Endodermal cell (in vitro differentiated cells): ENCODE measurements around the gene SERPINA12. TPM values are rescaled to one million over a fixed set of nuclear protein-coding genes. Genes with fewer than 3 reads are reported as not detected.

Experiments used
- DNase-seq: peaks from one replicate; pipeline ENCODE4 v3.0.0-alpha.2; 2017
- H3K27ac ChIP-seq: 2 replicates; pipeline ENCODE4 v1.5.1; 2013; ENCODE audit warnings: mild to moderate bottlenecking, low read depth, low read length, moderate library complexity
- H3K27me3 ChIP-seq: 2 replicates; pipeline ENCODE4 v1.6.1; 2013; ENCODE audit warnings: mild to moderate bottlenecking, low read length, moderate library complexity; ENCODE audit not compliant: insufficient read depth, control insufficient read depth, poor library complexity, severe bottlenecking
- H3K36me3 ChIP-seq: 2 replicates; pipeline ENCODE4 v1.7.0; 2013; ENCODE audit warnings: mild to moderate bottlenecking, low read length, moderate library complexity; ENCODE audit not compliant: control insufficient read depth, insufficient read depth
- H3K4me1 ChIP-seq: one replicate; pipeline ENCODE4 v1.7.0; 2013; ENCODE audit warnings: low read length; ENCODE audit not compliant: control insufficient read depth, insufficient read depth
- H3K4me3 ChIP-seq: 2 replicates; pipeline ENCODE4 v1.5.1; 2013; ENCODE audit warnings: mild to moderate bottlenecking, low read length, moderate library complexity
- H3K9ac ChIP-seq: 2 replicates; pipeline ENCODE4 v1.6.1; 2013; ENCODE audit warnings: mild to moderate bottlenecking, low read length, moderate library complexity; ENCODE audit not compliant: poor library complexity, severe bottlenecking; ENCODE audit errors: extremely low read depth
- H3K9me3 ChIP-seq: 2 replicates; pipeline ENCODE4 v1.6.1; 2013; ENCODE audit warnings: mild to moderate bottlenecking, low read length, moderate library complexity; ENCODE audit not compliant: control insufficient read depth
- H3K27ac Mint-ChIP-seq: 2 replicates; pipeline ENCODE4 v1.8.0; 2020; ENCODE audit warnings: mixed read lengths
- H3K27me3 Mint-ChIP-seq: 2 replicates; pipeline ENCODE4 v1.8.0; 2021; ENCODE audit warnings: mild to moderate bottlenecking, mixed read lengths; ENCODE audit not compliant: insufficient read depth
- H3K36me3 Mint-ChIP-seq: 2 replicates; pipeline ENCODE4 v1.8.0; 2020; ENCODE audit warnings: low read depth, mixed read lengths
- H3K4me1 Mint-ChIP-seq: 2 replicates; pipeline ENCODE4 v1.8.0; 2020; ENCODE audit warnings: mixed read lengths
- H3K4me3 Mint-ChIP-seq: 2 replicates; pipeline ENCODE4 v1.8.0; 2020; ENCODE audit warnings: mild to moderate bottlenecking, moderate library complexity, mixed read lengths
- H3K9me3 Mint-ChIP-seq: 2 replicates; pipeline ENCODE4 v1.8.0; 2020; ENCODE audit warnings: mild to moderate bottlenecking, mixed read lengths
- CTCF ChIP-seq: fragments of 200-600 bp; sonication (generic); conservative IDR thresholded peaks from 2 replicates; pipeline ENCODE4 v1.5.0; 2021; ENCODE audit warnings: antibody characterized with exemption, mild to moderate bottlenecking
- WGBS, 2 experiments: methylation state at CpG; one replicate each; pipeline versions ENCODE4 v1.1.5 to v1.1.7; 2013; ENCODE audit warnings: missing lambda C conversion rate in 2 of 2, mixed read lengths in 1 of 2; ENCODE audit not compliant: insufficient coverage in 1 of 2, insufficient read length in 1 of 2; 5-methylcytosine and 5-hydroxymethylcytosine counted together
- total RNA-seq, 2 donors: library from RNA; stranded (reverse); fragmentation: NEBNext Ultra II Directional in 1 of 2; extraction: Animal tissue kit (Norgen Biotek cat#: 25700) in 1 of 2; gene quantifications; 2 replicates in 1 of 2; 3 replicates in 1 of 2; pipeline ENCODE4 v1.2.1, GENCODE V29; 2021

The SERPINA12 gene
- total RNA-seq, 2 donors from 2014 or later: not detected

DNA sequence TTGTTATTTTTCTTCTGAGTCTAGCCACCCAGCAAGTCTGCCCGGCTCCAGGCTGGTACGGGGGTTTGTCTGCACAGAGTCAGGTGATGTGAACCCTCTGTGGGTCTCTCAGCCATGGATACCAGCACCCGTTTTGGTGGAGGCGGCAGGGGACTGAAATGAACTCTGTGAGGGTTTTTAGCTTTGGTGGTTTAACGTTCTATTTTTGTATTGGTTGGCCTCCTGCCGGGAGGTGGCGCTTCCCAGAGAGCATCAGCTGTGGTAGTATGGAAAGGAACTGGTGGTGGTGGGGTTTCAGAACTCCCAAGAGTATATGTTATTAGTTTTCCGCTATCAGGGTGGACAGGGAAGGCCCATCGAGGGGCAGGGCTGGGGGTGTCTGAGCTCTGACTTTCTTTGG is 46.7 kb upstream of the SERPINA12 start:
- no peak for DNase-seq
- no peaks in the 10 kb centered on the region for H3K4me1 Mint-ChIP-seq
- no peaks in the 10 kb centered on the region for H3K36me3 Mint-ChIP-seq
- H3K4me3 Mint-ChIP-seq: no peak overlapping the region
- Histone ChIP-seq H3K36me3 (no peaks in the 10 kb centered on the region), H3K27ac (no peak overlapping the region), H3K9me3 (peaks cover 34% of the 10 kb centered on the region), H3K4me3 (no peak overlapping the region), H3K9ac (no peak overlapping the region), H3K27me3 (no peaks in the 10 kb centered on the region), H3K4me1 (no peaks in the 10 kb centered on the region)
- H3K27me3 Mint-ChIP-seq: peaks cover 15% of the 10 kb centered on the region
- peaks cover 32% of the 10 kb centered on the region for H3K9me3 Mint-ChIP-seq
- no peak overlapping the region for H3K27ac Mint-ChIP-seq
- TF ChIP-seq CTCF: no peak
- 93 to 94% methylated on average over 3 to 9 of the region's 9 CpGs for WGBS, 2 experiments

- Histone ChIP-seq H3K4me1 (no peaks in the 10 kb centered on the region), H3K27ac (no peak overlapping the region), H3K4me3 (no peak overlapping the region), H3K27me3 (no peaks in the 10 kb centered on the region), H3K9ac (no peak overlapping the region), H3K36me3 (no peaks in the 10 kb centered on the region), H3K9me3 (peaks cover 21% of the 10 kb centered on the region)
- H3K27me3 Mint-ChIP-seq: peaks cover 21% of the 10 kb centered on the region
- WGBS, 2 experiments: 83 to 93% methylated on average over 2 to 6 of the region's 8 CpGs
- H3K27ac Mint-ChIP-seq: no peak overlapping the region
- no peaks in the 10 kb centered on the region for H3K36me3 Mint-ChIP-seq
- no peak for TF ChIP-seq CTCF
- H3K9me3 Mint-ChIP-seq: peaks cover 25% of the 10 kb centered on the region
- DNase-seq: peak; percentile 52
- no peaks in the 10 kb centered on the region for H3K4me1 Mint-ChIP-seq
- no peak overlapping the region for H3K4me3 Mint-ChIP-seq
Observed at GRCh38 chr14:94550041-94550440, 40.8 kb upstream of the SERPINA12 start.

DNA sequence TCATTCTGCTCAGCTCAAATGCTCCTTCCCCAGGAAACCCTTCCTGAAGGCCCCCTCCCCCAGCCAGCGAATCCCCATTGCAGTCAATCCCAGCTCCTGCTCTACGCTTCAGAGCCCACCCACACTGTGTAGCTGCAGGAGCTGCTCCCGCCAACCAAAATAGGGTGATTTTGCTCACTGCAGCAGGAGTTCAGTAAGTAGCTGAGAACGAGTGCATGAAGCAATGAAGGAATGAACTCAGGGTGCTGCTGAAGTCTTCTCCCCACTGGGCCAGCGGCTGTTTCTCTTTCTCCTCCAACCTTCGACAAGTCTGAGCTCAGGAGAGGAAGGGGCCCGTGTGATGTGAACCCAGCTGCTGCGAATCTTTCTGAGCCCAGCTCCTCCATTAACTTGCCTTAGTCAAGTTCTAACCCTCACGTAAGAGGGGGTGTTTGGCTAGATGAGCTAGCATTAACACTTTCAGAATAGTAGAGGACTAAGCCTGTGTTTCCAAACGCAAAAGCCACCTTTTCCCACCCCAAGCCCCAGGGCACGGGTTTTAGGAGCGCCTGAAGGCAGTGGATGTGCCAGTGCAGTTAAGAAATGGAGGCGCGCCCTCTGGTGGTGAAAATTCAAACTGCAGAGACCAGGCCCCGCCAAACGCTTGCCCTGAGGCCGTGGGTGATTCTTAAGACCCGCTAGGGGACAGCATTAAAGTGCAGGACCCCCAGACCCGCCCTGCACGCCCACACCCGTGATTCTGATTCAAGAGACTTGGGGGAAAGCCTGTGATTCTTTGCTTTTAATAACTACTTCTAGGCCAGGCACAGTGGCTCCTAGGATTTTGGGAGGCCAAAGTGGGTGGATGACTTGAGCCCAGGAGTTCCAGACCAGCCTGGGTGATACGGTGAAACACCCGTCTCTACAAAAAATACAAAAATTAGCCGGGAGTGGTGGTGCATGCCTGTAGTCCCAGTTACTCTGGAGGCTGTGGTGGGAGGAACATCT is 40.0 kb upstream of the SERPINA12 start:
- Mint-ChIP-seq H3K4me3 (no peak overlapping the region), H3K4me1 (no peaks in the 10 kb centered on the region), H3K27ac (no peak overlapping the region), H3K36me3 (no peaks in the 10 kb centered on the region), H3K27me3 (peaks cover 19% of the 10 kb centered on the region), H3K9me3 (peaks cover 17% of the 10 kb centered on the region)
- H3K36me3 ChIP-seq: no peaks in the 10 kb centered on the region
- H3K27me3 ChIP-seq: no peaks in the 10 kb centered on the region
- H3K4me3 ChIP-seq: no peak overlapping the region
- TF ChIP-seq CTCF: peak; percentile 98
- no peak overlapping the region for H3K27ac ChIP-seq
- peak; percentile 95 for DNase-seq
- no peak overlapping the region for H3K9ac ChIP-seq
- WGBS, 2 experiments: 35 to 46% methylated on average over 14 to 23 of the region's 24 CpGs
- H3K4me1 ChIP-seq: no peaks in the 10 kb centered on the region
- H3K9me3 ChIP-seq: peaks cover 13% of the 10 kb centered on the region
